ENCODE measurements around the gene ZNF200.

The ZNF200 gene

GRCh38 chr16:3246876-3247275 lies 11.9 kb upstream of the ZNF200 start:
- Histone ChIP-seq H3K27ac (no peak overlapping the region), H3K27me3 (replicated peaks) (no peaks in the 10 kb centered on the region), H3K4me3 (ENCODE audit: low read depth, low read length) (no peak overlapping the region), H3K36me3 (replicated peaks) (no peaks in the 10 kb centered on the region)
- DNase-seq = no peak
- in situ Hi-C loops (cut with HindIII; ENCODE audit: low pct_ligation_motif_present, low sequenced_read_pairs) = no loop called here
- no peak for TF ChIP-seq CTCF (IDR thresholded peaks at IDR 0.05; ENCODE audit: low read depth, low read length, missing control alignments)

- no peak overlapping the region for H3K4me3 ChIP-seq (ENCODE audit: low read depth, low read length)
- H3K27ac ChIP-seq = no peak overlapping the region
- in situ Hi-C loops (cut with HindIII; ENCODE audit: low pct_ligation_motif_present, low sequenced_read_pairs) = no loop called here
- no peak for DNase-seq
- H3K27me3 ChIP-seq (replicated peaks) = no peaks in the 10 kb centered on the region
- TF ChIP-seq CTCF (IDR thresholded peaks at IDR 0.05; ENCODE audit: low read depth, low read length, missing control alignments) = no peak
- no peaks in the 10 kb centered on the region for H3K36me3 ChIP-seq (replicated peaks)
Observed at GRCh38 chr16:3246002-3246401, 11.0 kb upstream of the ZNF200 start.

DNA sequence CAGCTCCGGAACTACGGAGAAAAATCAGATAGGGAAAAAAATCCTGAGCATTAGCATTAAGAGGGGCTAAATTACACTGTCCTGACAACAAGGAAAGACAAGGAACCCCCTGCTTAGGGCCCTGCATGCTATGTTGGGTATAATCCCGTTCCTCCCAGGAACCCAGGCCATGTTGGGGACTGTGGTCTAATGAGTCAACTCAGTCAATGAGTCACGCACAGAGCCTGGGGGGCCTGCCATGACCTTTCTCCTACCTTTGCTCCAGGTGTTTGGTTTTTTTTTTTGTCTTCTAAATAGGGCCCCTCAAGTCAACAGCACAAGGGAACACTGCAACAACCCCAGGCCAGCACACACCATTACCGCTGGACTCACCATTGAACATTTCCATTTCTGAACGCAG lies 8.9 kb upstream of the ZNF200 start:
- no peak overlapping the region for H3K27ac ChIP-seq
- no peaks in the 10 kb centered on the region for H3K27me3 ChIP-seq (replicated peaks)
- TF ChIP-seq CTCF (IDR thresholded peaks at IDR 0.05; ENCODE audit: low read depth, low read length, missing control alignments) = no peak
- DNase-seq = no peak
- H3K36me3 ChIP-seq (replicated peaks) = no peaks in the 10 kb centered on the region
- in situ Hi-C loops (cut with HindIII; ENCODE audit: low pct_ligation_motif_present, low sequenced_read_pairs) = no loop called here
- no peak overlapping the region for H3K4me3 ChIP-seq (ENCODE audit: low read depth, low read length)

DNA sequence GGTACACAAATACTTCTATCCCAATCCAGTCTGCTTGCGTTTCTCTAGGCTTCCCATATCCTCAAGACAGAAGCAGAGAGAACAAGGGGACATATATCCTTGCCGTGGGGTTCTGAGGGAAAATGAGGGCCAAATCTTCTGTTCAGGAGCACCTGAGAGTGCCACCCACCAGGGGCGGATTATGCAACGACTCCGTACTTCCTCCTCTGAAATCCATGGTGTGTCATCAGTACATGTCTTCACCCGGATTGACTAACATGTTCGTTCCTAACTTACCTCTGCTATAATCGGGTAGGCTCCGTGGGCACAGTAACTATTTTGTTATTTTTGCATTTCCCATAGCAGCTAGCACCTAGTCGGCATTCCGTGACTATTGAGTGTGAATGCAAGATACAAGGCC lies 7.8 kb upstream of the ZNF200 start:
- no peak for TF ChIP-seq CTCF (IDR thresholded peaks at IDR 0.05; ENCODE audit: low read depth, low read length, missing control alignments)
- in situ Hi-C loops (cut with HindIII; ENCODE audit: low pct_ligation_motif_present, low sequenced_read_pairs) = no loop called here
- no peak overlapping the region for H3K27ac ChIP-seq
- no peaks in the 10 kb centered on the region for H3K36me3 ChIP-seq (replicated peaks)
- no peak overlapping the region for H3K4me3 ChIP-seq (ENCODE audit: low read depth, low read length)
- DNase-seq = no peak
- no peaks in the 10 kb centered on the region for H3K27me3 ChIP-seq (replicated peaks)

DNA sequence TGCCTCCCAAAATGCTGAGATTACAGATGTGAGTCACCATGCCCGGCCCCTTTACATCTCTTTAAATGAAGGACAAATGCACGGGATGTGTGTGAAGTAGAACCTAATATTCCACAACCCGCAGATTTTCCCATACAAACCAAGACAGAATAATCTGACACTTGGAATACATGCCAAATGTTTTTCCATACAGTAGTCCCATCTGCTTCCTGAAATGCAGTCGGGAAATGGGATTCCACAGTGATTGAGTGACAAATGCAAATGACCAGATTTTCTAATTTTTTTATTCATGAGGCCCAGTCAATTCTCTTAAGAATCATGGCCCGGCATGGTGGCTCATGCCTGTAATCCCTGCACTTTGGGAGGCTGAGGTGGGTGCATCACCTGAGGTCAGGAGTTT lies 6.8 kb upstream of the ZNF200 start:
- DNase-seq = no peak
- Histone ChIP-seq H3K27ac (no peak overlapping the region), H3K36me3 (replicated peaks) (no peaks in the 10 kb centered on the region), H3K4me3 (ENCODE audit: low read depth, low read length) (no peak overlapping the region), H3K27me3 (replicated peaks) (no peaks in the 10 kb centered on the region)
- TF ChIP-seq CTCF (IDR thresholded peaks at IDR 0.05; ENCODE audit: low read depth, low read length, missing control alignments) = no peak
- in situ Hi-C loops (cut with HindIII; ENCODE audit: low pct_ligation_motif_present, low sequenced_read_pairs) = no loop called here

- Histone ChIP-seq H3K4me3 (ENCODE audit: low read depth, low read length) (no peak overlapping the region), H3K27ac (no peak overlapping the region), H3K27me3 (replicated peaks) (no peaks in the 10 kb centered on the region), H3K36me3 (replicated peaks) (peaks cover 21% of the 10 kb centered on the region)
- TF ChIP-seq CTCF (IDR thresholded peaks at IDR 0.05; ENCODE audit: low read depth, low read length, missing control alignments) = no peak
- DNase-seq = no peak
- in situ Hi-C loops (cut with HindIII; ENCODE audit: low pct_ligation_motif_present, low sequenced_read_pairs) = no loop called here
Observed at GRCh38 chr16:3235856-3236669, 1.1 kb upstream of the ZNF200 start.
